ENCODE data around the gene AUTS2. TPM values are rescaled to one million over a fixed set of nuclear protein-coding genes. Genes with fewer than 3 reads are reported as not detected.

Gene AUTS2
- total and polyA plus RNA-seq, 4 donors: 4.9 to 24.4 (median 7.0) TPM

- no peak for TF ChIP-seq GABPA (IDR thresholded peaks at IDR 0.05 in 1 of 2, conservative IDR thresholded peaks at IDR 0.05 in 1 of 2)
Measured at GRCh38 chr7:70229242-70229641, 631.0 kb downstream of the AUTS2 start (continued).

GRCh38 chr7:70230761-70231160 is 632.5 kb downstream of the AUTS2 start:
- no peak for DNase-seq (ENCODE audit: low spot score)
- 97% methylated on average over 3 of the region's 3 CpGs for WGBS

GRCh38 chr7:70233776-70234175 is 635.5 kb downstream of the AUTS2 start:
- H3K27me3 ChIP-seq (ENCODE audit: control insufficient read depth in 4 of 4, insufficient read depth in 4 of 4, low read length in 3 of 4): no peaks in the 10 kb centered on the region
- no peak overlapping the region for H3K9ac ChIP-seq (ENCODE audit: low read depth in 1 of 2, low read length in 2 of 2)
- no peak overlapping the region for H3K4me3 ChIP-seq (ENCODE audit: low read depth in 1 of 3, low read length in 3 of 3)
- no peak overlapping the region for H3K27ac ChIP-seq (ENCODE audit: low read depth in 1 of 2, low read length in 2 of 2)
- DNase-seq (ENCODE audit: low spot score): no peak
- peaks cover 0 to 14% (median 5%) of the 10 kb centered on the region in 4 donors for H3K9me3 ChIP-seq (ENCODE audit: control insufficient read depth in 4 of 4, low read length in 3 of 4)
- H3K4me1 ChIP-seq (ENCODE audit: control insufficient read depth in 4 of 4, insufficient read depth in 4 of 4, low read length in 3 of 4): no peaks in the 10 kb centered on the region
- no peak for TF ChIP-seq EGR1 (IDR thresholded peaks at IDR 0.05; ENCODE audit: low read depth in 2 of 2)
- no peak for TF ChIP-seq NR2F2 (IDR thresholded peaks at IDR 0.05)
- no peak for TF ChIP-seq FOXA2 (IDR thresholded peaks at IDR 0.05)
- no peak for TF ChIP-seq TAF1 (conservative IDR thresholded peaks at IDR 0.05)
- TF ChIP-seq FOXA1 (IDR thresholded peaks at IDR 0.05): no peak
- no peak for TF ChIP-seq HNF4G (IDR thresholded peaks at IDR 0.05)
- no peak for TF ChIP-seq JUND (IDR thresholded peaks at IDR 0.05)
- TF ChIP-seq RXRA (IDR thresholded peaks at IDR 0.05): no peak
- no peak for TF ChIP-seq HNF4A (conservative IDR thresholded peaks at IDR 0.05)
- TF ChIP-seq SP1 (IDR thresholded peaks at IDR 0.05): no peak
- TF ChIP-seq ZBTB33 (IDR thresholded peaks at IDR 0.05): no peak
- no peak for TF ChIP-seq MAX (IDR thresholded peaks at IDR 0.05)
- no peak for TF ChIP-seq YY1 (IDR thresholded peaks at IDR 0.05)
- TF ChIP-seq ATF3 (IDR thresholded peaks at IDR 0.05): no peak
- TF ChIP-seq RAD21 (IDR thresholded peaks at IDR 0.05): no peak
- TF ChIP-seq GABPA (IDR thresholded peaks at IDR 0.05 in 1 of 2, conservative IDR thresholded peaks at IDR 0.05 in 1 of 2): no peak
- TF ChIP-seq CTCF (IDR thresholded peaks at IDR 0.05; ENCODE audit: low read depth, low read length, missing input control): no peak
- TF ChIP-seq REST (IDR thresholded peaks at IDR 0.05): no peak
- peaks cover 0 to 2% (median 0%) of the 10 kb centered on the region in 4 donors for H3K36me3 ChIP-seq (ENCODE audit: control insufficient read depth in 4 of 4, insufficient read depth in 3 of 4, low read depth in 1 of 4, low read length in 3 of 4)
- 98% methylated on average over 5 of the region's 5 CpGs for WGBS

More at GRCh38 chr7:70230761-70231160, 632.5 kb downstream of the AUTS2 start:
- peaks cover 0 to 2% (median 0%) of the 10 kb centered on the region in 4 donors for H3K36me3 ChIP-seq (ENCODE audit: control insufficient read depth in 4 of 4, insufficient read depth in 3 of 4, low read depth in 1 of 4, low read length in 3 of 4)
- H3K27ac ChIP-seq (ENCODE audit: low read depth in 1 of 2, low read length in 2 of 2): no peak overlapping the region
- no peaks in the 10 kb centered on the region for H3K27me3 ChIP-seq (ENCODE audit: control insufficient read depth in 4 of 4, insufficient read depth in 4 of 4, low read length in 3 of 4)
- TF ChIP-seq TAF1 (conservative IDR thresholded peaks at IDR 0.05) (no peak), HNF4A (conservative IDR thresholded peaks at IDR 0.05) (no peak), ZBTB33 (IDR thresholded peaks at IDR 0.05) (no peak), FOXA2 (IDR thresholded peaks at IDR 0.05) (no peak), RAD21 (IDR thresholded peaks at IDR 0.05) (no peak)
- no peak overlapping the region for H3K9ac ChIP-seq (ENCODE audit: low read depth in 1 of 2, low read length in 2 of 2)
- H3K4me3 ChIP-seq (ENCODE audit: low read depth in 1 of 3, low read length in 3 of 3): no peak overlapping the region
- H3K4me1 ChIP-seq (ENCODE audit: control insufficient read depth in 4 of 4, insufficient read depth in 4 of 4, low read length in 3 of 4): no peaks in the 10 kb centered on the region
- peaks cover 0 to 14% (median 5%) of the 10 kb centered on the region in 4 donors for H3K9me3 ChIP-seq (ENCODE audit: control insufficient read depth in 4 of 4, low read length in 3 of 4)
